Pancreas (tissue), 10 donors: Measurements from ENCODE around the gene COIL. TPM values are rescaled to one million over a fixed set of nuclear protein-coding genes. Genes with fewer than 3 reads are reported as not detected.

Experiments used
- ATAC-seq, 4 donors: fragments of 200-7000 bp; cut with Tn5 transposase; one replicate each; pipeline versions ENCODE4 v1.8.0 to v1.9.1; 2020; ENCODE audit warnings: mild to moderate bottlenecking in 4 of 4, moderate library complexity in 4 of 4
- DNase-seq, 6 donors: peaks; one replicate each; pipeline ENCODE4 v3.0.0-alpha.2; 2020
- FAIRE-seq: peaks from 2 replicates; lab custom pipeline; 2012; peaks lifted over from hg19 to GRCh38; lab: Jason Lieb, UNC
- H3K27ac ChIP-seq, 4 donors: fragments of 200-600 bp; sonication (generic); 1 replicate in 3 of 4; 2 replicates in 1 of 4; pipeline versions ENCODE4 v1.5.0 to v1.8.0; 2020
- H3K27me3 ChIP-seq, 4 donors: fragments of 200-600 bp; one replicate each; pipeline ENCODE4 v1.8.0; 2021
- H3K36me3 ChIP-seq, 3 donors: fragments of 200-600 bp; sonication (generic) in 1 of 3; one replicate each; pipeline versions ENCODE4 v1.5.0 to v1.8.0; 2020 to 2021
- H3K4me1 ChIP-seq, 3 donors: fragments of 200-600 bp; one replicate each; pipeline ENCODE4 v1.8.0; 2021
- H3K4me3 ChIP-seq, 4 donors: fragments of 200-600 bp; sonication (generic) in 2 of 4; one replicate each; pipeline versions ENCODE4 v1.5.0 to v1.8.0; 2020 to 2021
- H3K9me3 ChIP-seq, 4 donors: fragments of 200-600 bp; one replicate each; pipeline ENCODE4 v1.8.0; 2021
- CTCF ChIP-seq, 4 donors: fragments of 200-600 bp; sonication (generic) in 3 of 4; IDR thresholded peaks; one replicate each; pipeline versions ENCODE4 v1.5.0 to v1.8.0; 2021; ENCODE audit warnings: antibody characterized with exemption in 4 of 4
- WGBS, 2 donors: extraction: QIAGEN DNeasy Blood & Tissue Kit; methylation state at CpG; one replicate each; pipeline ENCODE4 v1.1.7; 2013; 5-methylcytosine and 5-hydroxymethylcytosine counted together
- intact Hi-C, 3 donors: fragments of 100-400 bp; cut with DNase I; formaldehyde crosslinking; loops; one replicate each; pipeline versions ENCODE4 v1.11.1 to v1.14.2; 2022
- polyA plus RNA-seq, 2 donors: library from polyadenylated mRNA; stranded (reverse); fragments of 200-250 nt; gene quantifications; one replicate each; pipeline ENCODE4 v1.2.3, GENCODE V29; 2013
- total RNA-seq, 6 donors: library from RNA; stranded (reverse); fragmentation: NEBNext Ultra II Directional in 4 of 6; extraction: Animal tissue kit (Norgen Biotek cat#: 25700) in 4 of 6; gene quantifications; one replicate each; pipeline versions ENCODE4 v1.2.1 to v1.2.4, GENCODE V29; 2021 to 2023
- donor health status: healthy with polysubstance abuse.
- donor health status: DM: no; HTN: no; CAD: no; lungs with moderate emphysema.
- donor health status: DM: no; HTN: no; CAD: no.
- donor health status: control.
- donor health status: control.
- donor health status: Bipolar disorder and iron deficiency.
- donor health status: DM: yes; HTN: yes; CAD: no.
- donor health status: DM: no; HTN: no; CAD: no.
- donor health status: DM: no; HTN: no; CAD: no.
- donor health status: DM: yes; HTN: yes; CAD: no.

COIL gene
- total and polyA plus RNA-seq, 8 donors = 3.6 to 8.6 (median 6.3) TPM

GRCh38 chr17:56975656-56976055 is 14.8 kb upstream of the COIL start:
- Histone ChIP-seq H3K4me1 (peaks cover 0 to 16% (median 7%) of the 10 kb centered on the region in 3 donors), H3K27me3 (no peaks in the 10 kb centered on the region), H3K4me3 (no peak overlapping the region), H3K27ac (no peak overlapping the region), H3K36me3 (no peaks in the 10 kb centered on the region), H3K9me3 (no peaks in the 10 kb centered on the region)
- ATAC-seq (no peak), DNase-seq (no peak), FAIRE-seq (no peak)
- TF ChIP-seq CTCF (IDR thresholded peaks at IDR 0.05) = no peak
- WGBS, 2 donors = 83 to 86% methylated on average over 2 of the region's 2 CpGs
- intact Hi-C loops = no loop called here

GRCh38 chr17:56974055-56974454 is 13.2 kb upstream of the COIL start:
- Histone ChIP-seq H3K9me3 (no peaks in the 10 kb centered on the region), H3K27me3 (no peaks in the 10 kb centered on the region), H3K4me1 (peaks cover 0 to 13% (median 7%) of the 10 kb centered on the region in 3 donors), H3K27ac (peak overlapping the region in 1 of 4 donors; percentile 15), H3K36me3 (no peaks in the 10 kb centered on the region), H3K4me3 (no peak overlapping the region)
- DNase-seq (no peak), FAIRE-seq (no peak), ATAC-seq (no peak)
- TF ChIP-seq CTCF (IDR thresholded peaks at IDR 0.05) = no peak
- WGBS, 2 donors = 87 to 100% methylated on average over 2 of the region's 2 CpGs
- intact Hi-C loops = no loop called here

GRCh38 chr17:56973520-56973919 is 12.7 kb upstream of the COIL start:
- DNase-seq (peak in 1 of 6 donors; percentile 20), ATAC-seq (peak in 1 of 4 donors; percentile 16), FAIRE-seq (no peak)
- Histone ChIP-seq H3K9me3 (no peaks in the 10 kb centered on the region), H3K36me3 (no peaks in the 10 kb centered on the region), H3K27ac (peak overlapping the region in 1 of 4 donors; percentile 15), H3K4me1 (peaks cover 0 to 8% (median 2%) of the 10 kb centered on the region in 3 donors), H3K4me3 (no peak overlapping the region), H3K27me3 (no peaks in the 10 kb centered on the region)
- TF ChIP-seq CTCF (IDR thresholded peaks at IDR 0.05) = no peak
- WGBS, 2 donors = 19% methylated on average over 7 of the region's 7 CpGs
- intact Hi-C loops = no loop called here

- H3K27me3 ChIP-seq = no peaks in the 10 kb centered on the region
- H3K9me3 ChIP-seq = no peaks in the 10 kb centered on the region
- peaks cover 0 to 3% (median 0%) of the 10 kb centered on the region in 3 donors for H3K4me1 ChIP-seq
- H3K4me3 ChIP-seq = no peak overlapping the region
- FAIRE-seq (no peak), ATAC-seq (peak in 1 of 4 donors; percentile 55), DNase-seq (no peak)
- intact Hi-C loops = no loop called here
- TF ChIP-seq CTCF (IDR thresholded peaks at IDR 0.05) = no peak
- no peak overlapping the region for H3K27ac ChIP-seq
- no peaks in the 10 kb centered on the region for H3K36me3 ChIP-seq
- WGBS, 2 donors = 23 to 29% methylated on average over 7 of the region's 7 CpGs
Measured at GRCh38 chr17:56972111-56972730, 11.4 kb upstream of the COIL start.

- no peak for DNase-seq
- H3K27me3 ChIP-seq = no peaks in the 10 kb centered on the region
- H3K27ac ChIP-seq = no peak overlapping the region
- H3K4me3 ChIP-seq = no peak overlapping the region
- no peak for ATAC-seq
- intact Hi-C loops = no loop called here
- TF ChIP-seq CTCF (IDR thresholded peaks at IDR 0.05) = no peak
- no peaks in the 10 kb centered on the region for H3K9me3 ChIP-seq
- peaks cover 0 to 3% (median 0%) of the 10 kb centered on the region in 3 donors for H3K4me1 ChIP-seq
- WGBS, 2 donors = 100% methylated on average over 1 of the region's 1 CpG
- H3K36me3 ChIP-seq = no peaks in the 10 kb centered on the region
- no peak for FAIRE-seq
Measured at GRCh38 chr17:56970974-56971373, 10.1 kb upstream of the COIL start.
